ENCODE results near the gene DHX40. TPM values are rescaled to one million over a fixed set of nuclear protein-coding genes. Genes with fewer than 3 reads are reported as not detected.
"Not testable (repeated sequence)": the region's sequence is repeated elsewhere in the genome, so short reads cannot be mapped to it uniquely, and the experiment has no call there.

DHX40 gene, protein sequence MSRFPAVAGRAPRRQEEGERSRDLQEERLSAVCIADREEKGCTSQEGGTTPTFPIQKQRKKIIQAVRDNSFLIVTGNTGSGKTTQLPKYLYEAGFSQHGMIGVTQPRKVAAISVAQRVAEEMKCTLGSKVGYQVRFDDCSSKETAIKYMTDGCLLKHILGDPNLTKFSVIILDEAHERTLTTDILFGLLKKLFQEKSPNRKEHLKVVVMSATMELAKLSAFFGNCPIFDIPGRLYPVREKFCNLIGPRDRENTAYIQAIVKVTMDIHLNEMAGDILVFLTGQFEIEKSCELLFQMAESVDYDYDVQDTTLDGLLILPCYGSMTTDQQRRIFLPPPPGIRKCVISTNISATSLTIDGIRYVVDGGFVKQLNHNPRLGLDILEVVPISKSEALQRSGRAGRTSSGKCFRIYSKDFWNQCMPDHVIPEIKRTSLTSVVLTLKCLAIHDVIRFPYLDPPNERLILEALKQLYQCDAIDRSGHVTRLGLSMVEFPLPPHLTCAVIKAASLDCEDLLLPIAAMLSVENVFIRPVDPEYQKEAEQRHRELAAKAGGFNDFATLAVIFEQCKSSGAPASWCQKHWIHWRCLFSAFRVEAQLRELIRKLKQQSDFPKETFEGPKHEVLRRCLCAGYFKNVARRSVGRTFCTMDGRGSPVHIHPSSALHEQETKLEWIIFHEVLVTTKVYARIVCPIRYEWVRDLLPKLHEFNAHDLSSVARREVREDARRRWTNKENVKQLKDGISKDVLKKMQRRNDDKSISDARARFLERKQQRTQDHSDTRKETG
- total RNA-seq (2014; rRNA removed; shearing (Covaris generic)), result 41.9 and 50.9 TPM in 2 replicates

DNA sequence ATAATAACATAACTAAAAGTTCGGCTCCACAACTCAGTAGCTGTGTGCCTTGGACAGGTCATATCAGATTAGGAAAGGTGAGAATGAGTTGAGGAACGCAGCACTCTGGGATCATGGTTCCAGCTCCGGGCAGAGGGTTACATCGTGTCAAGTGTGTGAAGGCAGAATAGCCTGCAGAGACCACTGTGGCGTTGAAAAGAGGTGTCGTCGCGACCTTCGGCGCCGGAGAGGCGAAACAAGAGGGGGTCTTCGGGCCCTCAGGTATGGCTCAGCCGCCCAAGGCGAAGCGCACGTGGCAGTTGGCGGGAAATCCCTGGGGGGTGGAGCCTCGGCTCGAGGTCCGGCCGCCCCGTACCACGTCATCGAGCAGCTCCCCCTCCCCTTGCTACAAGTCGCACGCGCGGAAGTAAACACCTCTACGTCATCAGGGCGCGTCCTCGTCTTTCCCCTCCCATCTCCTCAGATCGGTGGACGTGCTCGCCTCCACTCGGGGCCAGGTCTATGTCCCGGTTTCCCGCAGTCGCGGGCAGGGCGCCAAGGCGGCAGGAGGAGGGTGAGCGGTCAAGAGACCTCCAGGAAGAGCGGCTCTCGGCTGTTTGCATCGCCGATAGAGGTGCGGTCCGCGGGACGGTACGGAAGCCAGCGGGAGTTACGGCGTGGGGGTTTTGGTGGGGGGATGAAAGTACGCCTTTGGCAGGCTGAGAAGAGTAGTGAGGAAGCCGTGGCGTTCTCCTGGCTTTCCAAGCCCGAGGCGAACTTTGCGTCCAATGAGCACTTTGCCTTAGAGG lies at the start of gene DHX40:
TSS of gene DHX40 (plus strand) at position 440 of the 788 bp plus-strand sequence. CDS start at position 502, 62 bp downstream.
- Histone ChIP-seq H3K27me3 (replicated peaks) (no peaks in the 10 kb centered on the region), H3K36me3 (no peaks in the 10 kb centered on the region; the same call in 1 of the 2 replicates), H3K9me3 (replicated peaks) (peaks cover 5% of the 10 kb centered on the region), H3K4me3 (peak within 1 kb of the TSS; percentile 75), H3K4me1 (replicated peaks) (peaks cover 11% of the 10 kb centered on the region), H3K27ac (peak within 1 kb of the TSS; percentile 40)
- DNase-seq (ENCODE audit: low read depth in 1 of 2, low spot score in 2 of 2), result peak; percentile 90 to 96

DNA sequence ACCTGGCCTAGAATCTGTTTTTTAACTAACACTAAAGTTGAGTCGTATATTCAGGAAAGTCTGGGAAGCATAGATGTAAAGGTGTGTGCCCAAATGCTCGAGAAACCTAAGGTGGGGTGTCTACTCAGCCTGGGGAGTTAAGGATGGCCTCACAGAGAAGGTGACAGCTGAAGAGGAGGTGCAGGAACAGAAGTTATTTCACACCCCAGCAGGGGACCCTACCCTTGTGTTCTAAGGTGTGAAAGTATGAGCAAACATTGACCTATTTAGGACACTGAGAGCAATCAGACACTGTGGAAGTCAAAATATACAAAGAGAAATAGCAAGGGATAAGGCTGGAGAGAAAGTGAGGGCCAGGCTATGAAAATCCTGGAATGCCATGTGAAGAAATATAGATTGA lies 49.0 kb upstream of the DHX40 start:
- no peak overlapping the region for H3K27ac ChIP-seq
- DNase-seq (ENCODE audit: low read depth in 1 of 2, low spot score in 2 of 2), result peak in 1 of 2 experiments; percentile 8

DNA sequence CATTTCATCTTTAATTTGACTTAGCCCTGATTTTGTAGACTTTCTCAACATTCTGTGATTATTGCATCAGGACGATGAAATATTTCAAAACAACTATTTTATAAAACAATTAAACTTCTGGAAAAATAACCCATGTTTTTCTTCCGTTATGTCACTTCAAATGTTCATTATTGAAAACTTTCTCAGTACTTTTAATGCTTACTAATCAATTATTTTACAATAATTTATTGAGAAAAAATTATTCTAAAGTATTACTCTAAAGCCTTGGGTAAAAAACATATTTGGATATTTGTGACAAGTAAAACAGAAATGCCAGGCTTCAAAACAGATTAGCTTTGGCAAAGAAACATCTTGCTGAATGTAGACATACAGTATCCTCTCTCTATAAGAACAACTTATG lies 46.3 kb upstream of the DHX40 start:
- Histone ChIP-seq H3K36me3 (no peaks in the 10 kb centered on the region), H3K27ac (no peak overlapping the region)
- DNase-seq (ENCODE audit: low read depth in 1 of 2, low spot score in 2 of 2), result no peak

More for the DNA sequence above, 49.0 kb upstream of the DHX40 start:
- no peaks in the 10 kb centered on the region for H3K36me3 ChIP-seq
- H3K27me3 ChIP-seq (replicated peaks), result no peaks in the 10 kb centered on the region; the same call in 1 of the 2 replicates
- H3K9me3 ChIP-seq (replicated peaks), result no peaks in the 10 kb centered on the region
- no peak overlapping the region for H3K4me3 ChIP-seq
- H3K4me1 ChIP-seq (replicated peaks), result peaks cover 15% of the 10 kb centered on the region

DNA sequence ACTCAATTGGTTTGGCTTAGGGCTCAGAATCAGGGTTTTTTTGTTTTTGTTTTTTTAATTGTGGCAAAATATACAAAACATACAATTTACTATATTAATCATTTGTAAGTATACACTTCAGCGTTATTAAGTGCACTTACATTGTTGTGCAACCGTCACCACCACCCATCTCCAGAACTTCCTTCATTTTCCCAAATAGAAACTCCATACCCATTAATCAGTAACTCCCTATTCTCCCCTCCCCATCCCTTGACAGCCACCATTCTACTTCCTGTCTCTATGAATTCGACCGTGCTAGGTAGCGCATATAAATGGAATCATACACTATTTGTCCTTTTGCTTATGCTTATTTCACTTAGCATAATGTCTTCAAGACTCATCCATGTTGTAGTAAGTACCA lies 45.2 kb upstream of the DHX40 start:
- no peaks in the 10 kb centered on the region; the same call in none of the 2 replicates for H3K27me3 ChIP-seq (replicated peaks)
- no peak for DNase-seq (ENCODE audit: low read depth in 1 of 2, low spot score in 2 of 2)
- H3K9me3 ChIP-seq (replicated peaks), result no peaks in the 10 kb centered on the region
- no peak overlapping the region for H3K27ac ChIP-seq
- H3K4me1 ChIP-seq (replicated peaks), result peaks cover under 1% of the 10 kb centered on the region
- H3K36me3 ChIP-seq, result no peaks in the 10 kb centered on the region
- no peak overlapping the region for H3K4me3 ChIP-seq

More for the DNA sequence above, 46.3 kb upstream of the DHX40 start:
- Histone ChIP-seq H3K4me3 (no peak overlapping the region), H3K9me3 (replicated peaks) (no peaks in the 10 kb centered on the region), H3K4me1 (replicated peaks) (peaks cover 12% of the 10 kb centered on the region), H3K27me3 (replicated peaks) (no peaks in the 10 kb centered on the region; the same call in none of the 2 replicates)

DNA sequence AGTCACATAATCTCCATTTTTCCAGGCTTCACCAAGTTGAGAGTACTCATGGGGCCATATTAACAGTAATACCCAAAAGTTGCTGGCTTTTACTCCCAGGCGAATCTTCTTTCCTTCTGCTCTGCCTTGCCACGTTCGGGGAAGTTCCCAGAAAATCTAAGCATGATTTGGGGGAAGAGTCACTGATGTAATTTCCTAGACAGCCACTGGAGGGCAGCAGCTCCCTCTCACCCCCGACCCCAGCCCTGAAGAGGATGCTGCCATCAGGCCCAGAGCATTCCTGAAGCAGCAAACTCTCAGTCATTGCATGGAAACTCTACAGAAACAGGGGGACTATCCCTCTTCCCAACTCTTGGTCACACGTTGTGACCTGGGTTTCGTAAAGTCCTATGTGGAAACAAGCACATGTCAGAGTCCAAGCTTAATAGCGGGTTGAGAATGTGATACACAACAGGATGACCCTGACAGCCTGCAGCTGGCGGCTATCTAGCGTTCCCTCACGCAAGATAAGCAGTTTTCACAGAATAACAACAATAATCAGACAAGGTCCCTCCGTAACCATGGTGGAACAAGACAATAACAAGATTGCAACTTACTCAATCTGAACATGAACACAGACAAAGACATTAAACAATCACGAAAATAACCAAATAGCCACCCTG lies 43.8 kb upstream of the DHX40 start:
- Histone ChIP-seq H3K4me3 (no peak overlapping the region), H3K36me3 (no peaks in the 10 kb centered on the region), H3K9me3 (replicated peaks) (no peaks in the 10 kb centered on the region), H3K4me1 (replicated peaks) (no peaks in the 10 kb centered on the region), H3K27ac (no peak overlapping the region), H3K27me3 (replicated peaks) (no peaks in the 10 kb centered on the region; the same call in none of the 2 replicates)
- peak; percentile 71 to 75 for DNase-seq (ENCODE audit: low read depth in 1 of 2, low spot score in 2 of 2)

DNA sequence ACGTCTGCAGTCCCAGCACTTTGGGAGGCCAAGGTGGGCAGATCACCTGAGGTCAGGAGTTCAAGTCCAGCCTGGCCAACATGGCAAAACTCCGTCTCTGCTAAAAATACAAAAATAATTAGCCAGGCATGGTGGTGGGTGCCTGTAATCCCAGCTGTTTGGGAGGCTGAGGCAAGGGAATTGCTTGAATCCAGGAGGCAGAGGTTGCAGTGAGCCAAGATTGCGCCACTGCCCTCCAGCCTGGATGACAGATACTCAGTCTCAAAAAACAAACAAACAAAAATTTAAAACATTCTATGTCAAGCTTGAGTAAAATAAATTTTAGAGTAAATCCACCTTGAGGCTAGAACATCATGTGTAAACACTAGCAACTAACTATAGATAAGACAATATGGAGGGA lies 40.5 kb upstream of the DHX40 start:
- H3K4me3 ChIP-seq; H3K4me1 ChIP-seq (replicated peaks); H3K27ac ChIP-seq; H3K27me3 ChIP-seq (replicated peaks); H3K36me3 ChIP-seq; H3K9me3 ChIP-seq (replicated peaks): not testable (repeated sequence)
- DNase-seq (ENCODE audit: low read depth in 1 of 2, low spot score in 2 of 2), result peak in 1 of 2 experiments; percentile 10

DNA sequence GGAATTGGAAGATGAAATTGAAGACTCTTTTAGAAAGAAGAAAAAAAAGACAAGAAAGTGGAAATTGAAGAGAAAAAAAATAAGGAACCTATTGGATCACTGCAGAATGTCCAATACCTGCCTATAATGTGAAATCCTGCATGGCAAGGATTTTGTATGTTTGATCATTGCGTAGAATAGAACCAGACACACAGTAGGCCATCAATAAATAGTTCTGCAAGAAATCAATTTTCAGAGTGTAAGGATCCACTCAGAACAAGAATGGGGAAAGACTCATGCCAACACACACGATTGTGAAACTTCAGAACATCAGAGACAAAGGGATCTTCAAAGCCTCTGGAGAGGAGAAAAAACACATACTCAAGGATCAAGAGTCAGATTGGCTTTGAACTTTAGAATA lies 39.7 kb upstream of the DHX40 start:
- Histone ChIP-seq H3K4me3 (no peak overlapping the region), H3K9me3 (replicated peaks) (no peaks in the 10 kb centered on the region), H3K36me3 (no peaks in the 10 kb centered on the region), H3K4me1 (replicated peaks) (no peaks in the 10 kb centered on the region), H3K27ac (no peak overlapping the region), H3K27me3 (replicated peaks) (no peaks in the 10 kb centered on the region; the same call in none of the 2 replicates)
- DNase-seq (ENCODE audit: low read depth in 1 of 2, low spot score in 2 of 2), result no peak

DNA sequence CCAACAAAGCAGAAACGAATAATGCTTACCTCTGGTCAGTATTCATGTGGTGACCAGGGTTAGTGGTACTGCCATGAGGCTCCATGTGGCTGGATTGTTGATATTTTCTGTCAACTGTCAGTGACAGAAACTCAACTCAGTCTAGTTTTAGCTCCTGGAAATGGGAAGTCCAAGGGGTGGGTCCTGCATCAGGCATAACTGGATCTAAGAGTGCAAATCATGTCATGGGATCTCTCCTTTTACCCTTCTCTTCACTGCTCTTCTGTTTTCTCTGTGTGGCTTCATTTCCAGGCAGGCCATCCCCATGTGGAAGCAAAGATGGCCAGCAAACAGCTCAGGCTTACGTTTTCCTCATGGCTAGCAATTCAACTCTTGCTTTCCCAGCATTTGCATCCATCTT lies 39.0 kb upstream of the DHX40 start:
- no peak overlapping the region for H3K27ac ChIP-seq
- no peaks in the 10 kb centered on the region for H3K9me3 ChIP-seq (replicated peaks)
- no peaks in the 10 kb centered on the region for H3K36me3 ChIP-seq
- H3K4me3 ChIP-seq, result no peak overlapping the region
- H3K4me1 ChIP-seq (replicated peaks), result no peaks in the 10 kb centered on the region
- H3K27me3 ChIP-seq (replicated peaks), result no peaks in the 10 kb centered on the region; the same call in 1 of the 2 replicates
- DNase-seq (ENCODE audit: low read depth in 1 of 2, low spot score in 2 of 2), result no peak

DNA sequence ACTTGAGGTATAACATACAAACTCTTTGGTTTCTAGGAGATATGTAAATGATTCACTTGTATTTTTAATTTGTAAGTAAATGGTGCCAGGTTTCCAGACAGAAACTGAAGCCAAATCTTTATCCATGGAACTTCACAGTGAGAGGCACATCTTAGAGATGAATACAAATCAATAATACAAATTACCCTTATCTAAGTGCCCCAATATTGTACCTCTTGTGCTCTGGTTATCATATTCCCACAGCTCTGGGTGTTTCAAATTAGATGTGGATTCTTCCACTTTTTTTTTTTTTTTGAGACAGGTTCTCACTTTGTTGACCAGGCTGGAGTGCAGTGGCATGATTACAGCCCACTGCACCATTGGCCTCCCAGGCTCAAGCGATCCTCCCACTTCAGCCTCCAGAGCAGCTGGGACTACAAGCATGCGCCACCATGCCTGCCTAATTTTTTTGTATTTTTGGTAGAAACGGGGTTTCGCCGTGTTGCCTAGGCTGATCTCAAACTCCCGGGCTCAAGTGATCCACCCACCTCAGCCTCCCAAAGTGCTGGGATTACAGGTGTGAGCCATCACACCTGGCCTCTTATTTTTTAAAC lies 38.0 kb upstream of the DHX40 start:
- Histone ChIP-seq H3K9me3 (replicated peaks) (no peaks in the 10 kb centered on the region), H3K36me3 (no peaks in the 10 kb centered on the region), H3K27me3 (replicated peaks) (no peaks in the 10 kb centered on the region; the same call in 1 of the 2 replicates), H3K4me1 (replicated peaks) (no peaks in the 10 kb centered on the region), H3K27ac (no peak overlapping the region), H3K4me3 (no peak overlapping the region)
- no peak for DNase-seq (ENCODE audit: low read depth in 1 of 2, low spot score in 2 of 2)

DNA sequence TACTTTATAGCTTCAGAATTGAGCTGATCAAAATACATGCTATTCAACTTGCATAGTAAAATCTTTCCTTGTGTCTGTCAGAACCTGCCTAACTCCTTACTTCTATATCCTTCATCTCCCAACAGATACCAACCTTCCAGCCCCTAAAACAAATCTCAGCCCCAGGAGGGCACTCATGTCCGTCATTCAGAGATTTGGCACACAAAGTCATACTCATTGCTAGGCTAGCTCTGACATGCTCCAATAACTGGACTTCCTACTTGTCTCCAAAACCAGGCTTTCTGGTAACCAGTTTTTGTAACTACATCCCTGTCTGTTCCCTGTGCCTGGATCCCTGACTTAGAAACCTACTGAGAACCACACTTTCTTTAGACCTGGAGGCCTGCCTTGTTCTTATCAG lies 37.5 kb upstream of the DHX40 start:
- H3K4me1 ChIP-seq (replicated peaks), result no peaks in the 10 kb centered on the region
- no peaks in the 10 kb centered on the region for H3K27me3 ChIP-seq (replicated peaks)
- DNase-seq (ENCODE audit: low read depth in 1 of 2, low spot score in 2 of 2), result no peak
- no peak overlapping the region for H3K4me3 ChIP-seq
- no peak overlapping the region for H3K27ac ChIP-seq
- no peaks in the 10 kb centered on the region for H3K9me3 ChIP-seq (replicated peaks)
- H3K36me3 ChIP-seq, result no peaks in the 10 kb centered on the region

DNA sequence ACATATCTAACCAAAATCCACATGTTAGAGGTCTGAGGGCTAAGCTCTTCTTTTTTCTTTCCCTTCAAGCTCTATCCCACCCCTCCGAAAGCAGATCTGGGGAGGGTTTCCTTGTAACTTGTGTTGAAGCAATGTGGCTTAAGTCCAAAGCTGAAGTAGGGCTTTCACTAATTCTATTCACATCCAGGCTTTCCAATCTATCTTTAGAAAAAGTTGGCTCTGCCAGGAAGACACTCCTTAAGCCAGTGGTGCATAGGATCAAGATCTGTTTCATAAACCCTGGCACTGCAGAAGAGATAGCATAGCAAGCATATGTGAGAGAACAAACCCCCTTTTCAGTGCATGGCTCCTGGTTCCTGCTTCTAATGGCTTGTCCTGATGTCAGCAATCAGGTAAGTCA lies 34.9 kb upstream of the DHX40 start:
- DNase-seq (ENCODE audit: low read depth in 1 of 2, low spot score in 2 of 2), result no peak
- H3K9me3 ChIP-seq (replicated peaks), result no peaks in the 10 kb centered on the region

DNA sequence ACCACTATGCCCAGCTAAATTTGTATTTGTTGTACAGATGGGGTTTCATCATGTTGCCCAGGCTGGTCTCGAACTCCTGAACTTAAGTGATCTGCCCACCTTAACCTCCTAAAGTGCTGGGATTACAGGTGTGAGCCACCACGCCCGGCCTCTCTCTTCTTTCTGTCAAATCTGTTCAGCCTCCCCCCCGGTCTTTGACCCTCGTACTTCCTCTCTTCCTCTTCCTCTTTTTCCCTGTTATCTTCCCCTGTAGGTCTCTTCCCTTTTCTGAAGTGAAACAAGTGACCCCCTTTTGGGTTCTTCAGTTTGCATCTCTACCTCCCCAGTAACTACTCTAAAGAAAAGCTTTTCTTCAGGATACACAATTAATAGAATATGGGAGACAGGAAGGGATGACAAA lies 31.7 kb upstream of the DHX40 start:
- H3K4me3 ChIP-seq, result no peak overlapping the region
- H3K4me1 ChIP-seq (replicated peaks), result no peaks in the 10 kb centered on the region
- H3K9me3 ChIP-seq (replicated peaks), result no peaks in the 10 kb centered on the region
- no peak overlapping the region for H3K27ac ChIP-seq
- 0 out of 2 replicates have a peak, but pooled peaks cover 7% of the 10 kb centered on the region for H3K27me3 ChIP-seq (replicated peaks)
- no peaks in the 10 kb centered on the region for H3K36me3 ChIP-seq
- DNase-seq (ENCODE audit: low read depth in 1 of 2, low spot score in 2 of 2), result no peak

More for the DNA sequence above, 34.9 kb upstream of the DHX40 start:
- Histone ChIP-seq H3K27ac (no peak overlapping the region), H3K4me1 (replicated peaks) (no peaks in the 10 kb centered on the region), H3K4me3 (no peak overlapping the region), H3K27me3 (replicated peaks) (no peaks in the 10 kb centered on the region), H3K36me3 (no peaks in the 10 kb centered on the region)

DNA sequence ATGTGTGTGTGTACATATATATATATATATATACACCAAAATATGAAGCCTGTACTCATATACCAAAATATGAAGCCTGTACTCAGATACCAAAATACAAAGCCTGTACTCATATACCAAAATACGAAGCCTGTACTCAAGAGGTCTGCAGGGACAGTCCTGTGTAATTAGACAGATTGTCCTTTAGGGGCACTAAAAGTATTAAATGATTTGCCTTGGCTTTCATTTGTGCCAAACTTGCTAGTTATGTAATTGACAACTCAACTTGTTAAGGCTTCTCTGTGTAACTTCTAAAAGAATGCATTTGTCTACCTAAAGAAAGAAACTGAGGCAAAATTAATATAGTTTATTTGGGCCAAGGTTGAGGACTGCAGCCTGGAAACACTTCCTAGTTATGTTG lies 30.8 kb upstream of the DHX40 start:
- Histone ChIP-seq H3K4me1 (replicated peaks) (no peaks in the 10 kb centered on the region), H3K9me3 (replicated peaks) (no peaks in the 10 kb centered on the region)
- no peak for DNase-seq (ENCODE audit: low read depth in 1 of 2, low spot score in 2 of 2)

More for the DNA sequence above, 30.8 kb upstream of the DHX40 start:
- Histone ChIP-seq H3K27me3 (replicated peaks) (0 out of 2 replicates have a peak, but pooled peaks cover 7% of the 10 kb centered on the region), H3K36me3 (no peaks in the 10 kb centered on the region), H3K27ac (no peak overlapping the region), H3K4me3 (no peak overlapping the region)
